ENCODE data around the gene EXOC2.
"Not testable (repeated sequence)": the region's sequence is repeated elsewhere in the genome, so short reads cannot be mapped to it uniquely, and the experiment has no call there.

The EXOC2 gene

DNA sequence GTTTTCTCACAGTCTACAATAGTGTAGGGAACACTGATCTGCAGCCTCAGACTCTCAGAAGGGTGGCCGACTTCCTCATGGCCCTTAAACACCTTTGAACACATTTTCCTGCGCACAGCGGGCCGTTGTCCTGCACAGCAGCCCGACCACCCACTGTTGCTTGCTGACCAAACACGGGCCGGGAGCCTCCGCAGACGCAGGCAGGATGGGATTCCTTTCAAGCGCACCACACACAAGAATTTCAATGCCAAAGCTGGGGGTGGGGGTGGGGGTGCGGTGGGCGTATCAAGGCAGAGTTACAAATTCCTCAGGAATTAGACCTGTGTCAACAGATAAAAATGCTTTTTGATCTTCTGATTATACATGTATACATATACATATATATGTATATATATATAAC, 110.6 kb downstream of the EXOC2 start:
- DNase-seq = no peak

DNA sequence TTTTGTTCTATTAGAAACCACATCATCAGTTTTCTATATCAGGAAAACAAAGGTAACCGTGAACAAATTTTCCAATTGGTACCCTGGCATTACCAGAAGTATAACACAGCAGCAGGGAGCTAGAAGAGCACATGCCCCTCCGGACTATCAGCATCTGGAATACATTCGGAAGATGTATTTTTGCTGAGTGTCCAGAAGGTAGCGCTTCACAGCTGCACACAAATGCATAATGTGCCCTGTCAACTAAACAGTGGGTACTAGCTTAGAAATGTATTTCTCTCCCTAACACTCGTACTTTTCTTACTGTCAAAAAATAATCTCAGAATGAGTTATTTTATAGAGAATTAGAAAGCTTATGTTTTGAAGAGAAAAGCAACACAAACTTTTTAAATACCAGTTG, 113.6 kb downstream of the EXOC2 start:
- DNase-seq = no peak

DNA sequence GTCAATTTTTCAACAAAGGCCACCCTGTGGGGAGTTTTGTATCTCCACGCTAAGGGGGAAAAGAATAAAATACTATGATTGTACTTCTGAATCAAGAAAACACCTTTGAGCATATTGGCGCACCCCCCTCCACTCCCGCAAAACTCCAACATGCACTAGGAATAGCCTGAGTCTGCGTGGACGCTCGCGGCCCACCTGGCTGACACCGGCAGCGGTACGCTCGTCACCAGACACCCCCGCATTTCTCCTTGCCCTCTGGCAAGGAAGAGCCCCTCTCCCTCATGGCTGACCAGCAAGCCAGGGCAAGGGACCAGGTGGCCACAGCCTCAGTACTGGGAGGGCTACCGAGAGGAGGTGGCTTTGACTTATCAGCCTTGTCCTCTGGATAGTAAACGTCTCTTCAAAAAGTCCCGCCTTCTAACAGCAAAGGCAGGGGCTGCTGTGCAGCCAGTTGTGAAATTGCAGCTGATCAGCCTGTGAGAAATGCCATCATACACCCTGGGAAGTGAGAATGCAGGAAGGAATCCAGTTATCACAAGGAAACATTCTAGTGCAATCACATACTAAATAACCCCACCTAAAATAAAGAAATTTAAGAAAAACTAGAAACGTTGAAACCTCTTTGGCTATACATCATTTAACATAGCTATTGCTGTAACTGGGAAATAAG, 120.2 kb downstream of the EXOC2 start:
- DNase-seq = no peak

- DNase-seq = no peak
These were observed 121.0 kb downstream of the EXOC2 start for GRCh38 chr6:571892-572291.

GRCh38 chr6:570825-571224, 122.1 kb downstream of the EXOC2 start:
- no peak for DNase-seq

- DNase-seq = no peak
These were observed 123.9 kb downstream of the EXOC2 start for GRCh38 chr6:568954-569523.

DNA sequence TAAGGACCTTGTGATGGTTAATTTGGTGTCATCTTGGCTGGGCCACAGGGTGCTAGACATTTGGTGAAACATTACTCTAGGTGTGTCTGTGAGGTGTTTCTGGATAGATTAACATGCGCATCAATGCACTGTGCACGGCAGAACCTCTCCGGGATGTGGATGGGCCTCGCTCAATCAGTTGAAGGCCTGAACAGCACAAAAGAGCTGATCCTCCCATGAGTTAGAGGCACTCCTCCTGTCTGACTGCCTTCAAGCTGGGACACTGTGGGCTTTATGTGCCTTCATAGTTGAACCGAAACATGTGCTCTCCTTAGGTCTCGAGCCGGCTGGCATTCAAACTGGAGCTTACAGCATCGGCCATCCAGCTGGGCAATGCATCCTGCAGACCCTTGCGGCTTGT, 124.9 kb downstream of the EXOC2 start:
- DNase-seq = no peak

DNA sequence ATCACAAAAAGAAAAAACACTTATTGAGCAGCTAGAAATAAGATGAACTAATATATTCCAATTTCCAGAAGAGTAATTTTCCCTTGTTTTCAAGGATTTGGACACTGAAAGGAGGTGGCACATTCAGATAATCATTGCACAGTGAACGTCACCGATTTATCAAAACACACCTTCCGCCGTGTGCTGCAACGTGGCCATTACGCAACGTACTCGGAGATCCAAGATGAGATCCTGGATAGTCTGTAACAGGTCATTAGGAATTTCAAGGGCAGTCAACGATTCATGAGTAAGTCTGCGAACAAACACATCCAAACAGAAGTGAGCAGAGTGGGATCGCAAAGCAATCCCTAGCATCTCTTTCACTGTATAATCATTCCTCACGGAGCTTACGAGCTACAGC, 129.1 kb downstream of the EXOC2 start:
- no peak for DNase-seq

DNA sequence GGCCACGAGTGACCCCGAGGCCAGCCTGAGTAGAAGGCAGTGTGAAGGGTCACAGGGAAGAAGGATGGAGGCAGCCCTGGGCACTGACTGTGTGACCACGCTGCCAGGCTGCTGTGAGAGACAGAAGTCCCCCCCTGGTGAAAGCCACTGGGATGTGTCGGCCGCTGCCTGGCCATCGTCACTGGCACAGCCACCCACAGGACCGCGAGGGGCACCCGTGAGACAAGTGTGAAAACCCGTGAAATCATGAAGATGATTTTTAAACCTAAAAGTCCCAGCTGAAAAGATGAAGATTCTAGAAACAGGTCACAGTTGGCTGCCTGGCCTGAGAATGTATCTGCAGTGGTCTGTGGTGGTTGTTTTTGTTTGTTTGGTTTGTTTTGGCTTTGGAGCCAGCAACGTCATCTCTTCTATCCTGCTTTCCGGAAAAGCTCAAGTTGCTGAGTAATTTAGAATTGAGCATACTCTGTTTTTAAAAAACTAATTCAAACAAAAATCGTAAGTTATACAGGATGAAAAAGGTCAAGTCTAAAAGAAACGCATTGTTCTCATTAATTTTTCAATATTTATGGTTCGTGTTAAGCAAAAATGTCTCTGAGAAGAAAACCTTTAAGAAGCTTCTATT, 130.8 kb downstream of the EXOC2 start:
- DNase-seq = no peak

- not testable (repeated sequence) for DNase-seq
These were observed 131.6 kb downstream of the EXOC2 start for GRCh38 chr6:561335-561734.

- DNase-seq = no peak
These were observed 134.0 kb downstream of the EXOC2 start for GRCh38 chr6:558959-559358.

DNA sequence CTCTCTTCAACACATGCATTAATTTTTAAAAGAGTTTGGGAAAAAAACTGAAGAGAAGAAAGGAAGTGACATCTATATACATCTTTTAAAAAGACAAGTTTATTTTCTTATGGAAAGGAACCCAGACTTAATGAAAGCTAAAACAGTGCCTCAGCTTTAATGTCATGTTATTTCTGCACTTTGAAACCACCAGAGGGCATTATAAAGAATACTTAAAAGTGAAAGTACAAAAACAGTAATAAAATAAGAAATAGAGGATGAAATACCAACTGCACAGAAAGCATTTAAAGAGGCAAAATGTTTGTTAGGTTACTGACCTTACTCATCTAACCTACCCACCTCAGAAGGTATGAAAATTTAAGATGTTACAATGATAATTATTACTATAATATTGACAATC, 134.8 kb downstream of the EXOC2 start:
- no peak for DNase-seq

DNA sequence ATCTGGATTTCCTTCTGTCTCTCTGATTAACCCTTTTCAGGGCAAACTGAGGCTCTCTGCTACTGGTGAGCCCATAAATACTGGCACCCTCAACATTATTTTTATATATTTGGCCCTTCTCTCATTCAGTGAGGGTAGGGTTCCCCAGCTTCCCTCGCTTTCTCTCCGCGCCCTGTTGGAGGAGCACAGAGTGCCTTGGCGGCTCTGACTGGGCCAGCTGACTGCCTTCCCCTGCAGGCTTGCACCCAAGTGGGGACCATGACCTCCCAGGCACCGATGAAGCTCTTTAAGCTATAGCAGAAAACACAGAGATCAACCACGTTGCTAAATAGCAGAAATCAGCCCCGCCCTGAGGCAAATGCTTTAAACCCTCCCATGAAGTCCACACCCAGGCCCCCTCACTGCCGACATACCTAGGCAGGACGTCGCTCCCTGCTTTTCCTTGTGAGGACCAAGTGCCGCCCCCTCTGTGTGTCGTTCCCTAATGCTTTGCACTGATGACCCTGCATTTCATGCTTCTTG, 141.0 kb downstream of the EXOC2 start:
- DNase-seq = no peak

DNA sequence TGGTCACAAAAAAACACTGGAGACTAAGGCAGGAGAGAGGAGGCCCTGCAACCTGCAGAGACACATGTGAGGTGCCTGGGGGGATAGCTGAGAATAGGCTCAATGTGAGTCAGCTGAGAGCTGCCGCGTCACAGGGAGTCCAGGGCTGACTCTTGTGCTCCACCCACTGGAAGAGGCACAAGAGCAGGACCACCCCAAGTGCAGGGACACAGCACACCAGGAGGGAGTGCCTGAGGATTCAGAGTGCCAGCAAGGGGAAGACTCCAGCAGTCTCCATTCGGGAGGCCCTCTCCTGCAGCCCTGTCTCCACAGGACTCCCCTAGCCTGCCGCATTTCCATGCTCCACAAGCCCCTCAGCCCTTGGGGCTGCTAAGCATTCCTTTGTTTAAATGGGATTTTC, 141.5 kb downstream of the EXOC2 start:
- DNase-seq = no peak

DNA sequence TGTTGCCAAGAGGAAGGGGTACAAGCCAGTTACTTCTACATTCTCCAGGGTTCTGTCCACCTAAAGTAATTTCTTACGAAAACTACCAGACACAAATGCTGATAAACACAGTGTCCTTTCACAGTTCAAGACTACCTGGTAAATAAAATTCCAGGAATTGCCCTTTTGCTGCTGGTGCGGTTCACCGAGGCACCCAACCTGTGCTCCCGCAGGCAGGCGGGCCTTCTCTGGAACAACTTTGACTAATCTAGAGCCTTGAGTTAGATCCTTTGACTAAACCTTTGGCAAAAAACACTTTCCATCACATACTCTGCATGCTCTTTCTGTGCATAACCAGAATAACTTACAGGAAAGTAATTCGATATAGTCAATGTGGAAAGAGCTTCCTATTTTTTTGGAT, 143.0 kb downstream of the EXOC2 start:
- no peak for DNase-seq

- DNase-seq = no peak
These were observed 144.4 kb downstream of the EXOC2 start for GRCh38 chr6:548517-548916.

DNA sequence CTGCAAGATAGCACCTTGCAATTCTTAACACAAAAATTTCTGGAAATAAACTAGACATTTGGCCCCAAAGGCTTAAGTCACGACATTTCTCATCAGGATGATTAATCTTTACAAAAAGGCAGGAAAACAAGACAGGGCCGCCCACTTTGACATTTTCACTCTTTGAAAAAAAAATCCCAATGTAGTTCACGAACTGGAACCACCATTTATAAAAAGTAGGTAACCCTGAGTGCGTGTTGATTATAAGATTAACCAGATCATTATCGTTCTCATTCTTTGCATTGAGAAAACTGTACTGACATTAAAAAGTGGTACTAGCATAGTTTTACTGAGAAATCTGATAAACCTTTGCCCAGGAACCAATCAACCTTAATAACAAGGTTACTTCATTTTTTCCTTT, 144.8 kb downstream of the EXOC2 start:
- no peak for DNase-seq

- DNase-seq = no peak
These were observed 152.4 kb downstream of the EXOC2 start for GRCh38 chr6:540490-540889.

DNA sequence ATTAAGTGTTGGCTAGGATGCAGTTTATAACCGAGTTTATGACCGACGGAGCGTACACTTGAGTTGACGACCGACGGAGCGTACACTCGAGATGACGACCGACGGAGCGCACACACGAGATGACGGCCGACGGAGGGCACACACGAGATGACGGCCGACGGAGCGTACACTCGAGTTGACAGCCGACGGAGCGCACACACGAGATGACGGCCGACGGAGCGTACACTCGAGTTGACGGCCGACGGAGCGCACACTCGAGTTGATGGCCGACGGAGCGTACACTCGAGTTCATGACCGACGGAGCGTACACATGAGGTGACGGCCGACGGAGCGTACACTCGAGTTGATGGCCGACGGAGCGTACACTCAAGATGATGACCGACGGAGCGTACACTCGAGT, 155.8 kb downstream of the EXOC2 start:
- no peak for DNase-seq

DNA sequence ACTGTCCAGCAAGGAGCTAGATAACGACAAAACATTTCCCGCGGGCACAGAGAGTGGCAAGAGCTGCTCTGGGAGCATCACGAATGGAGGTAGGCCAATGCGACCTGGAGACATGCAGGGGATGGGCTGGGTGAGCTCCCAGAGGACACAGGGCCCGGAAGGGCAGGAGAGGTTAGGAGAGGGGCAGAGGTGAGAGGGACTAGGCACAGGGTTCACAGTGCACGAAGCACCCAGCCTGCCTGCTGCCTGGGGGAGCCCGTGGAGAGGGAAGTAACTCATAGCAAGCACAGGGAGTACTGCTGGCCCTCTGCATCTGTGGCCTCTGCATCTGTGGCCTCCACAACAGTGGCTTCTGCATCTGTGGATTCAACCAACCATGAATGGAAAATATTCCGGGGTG, 162.5 kb downstream of the EXOC2 start:
- DNase-seq = no peak

DNA sequence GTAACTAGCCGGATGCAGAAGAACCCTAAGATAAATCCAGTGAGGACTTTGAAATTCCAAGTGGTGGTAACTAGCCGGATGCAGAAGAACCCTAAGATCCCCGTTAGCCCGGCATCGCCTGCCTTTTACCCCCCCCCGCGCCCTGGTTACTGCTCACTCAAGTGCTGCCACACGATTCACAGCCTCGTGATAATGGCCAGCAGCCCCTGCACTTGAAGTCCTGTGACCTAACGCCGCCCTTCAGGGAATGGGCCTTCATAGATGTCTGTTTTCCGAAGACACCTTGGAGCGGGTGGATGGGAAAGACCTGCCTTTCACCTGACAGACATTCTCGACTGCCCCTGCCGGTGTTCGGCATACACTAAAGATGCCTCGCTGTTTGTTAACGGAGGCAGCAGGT, 163.9 kb downstream of the EXOC2 start:
- no peak for DNase-seq

GRCh38 chr6:527989-528673, 164.8 kb downstream of the EXOC2 start:
- no peak for DNase-seq

GRCh38 chr6:524803-525202, 168.1 kb downstream of the EXOC2 start:
- DNase-seq = no peak

DNA sequence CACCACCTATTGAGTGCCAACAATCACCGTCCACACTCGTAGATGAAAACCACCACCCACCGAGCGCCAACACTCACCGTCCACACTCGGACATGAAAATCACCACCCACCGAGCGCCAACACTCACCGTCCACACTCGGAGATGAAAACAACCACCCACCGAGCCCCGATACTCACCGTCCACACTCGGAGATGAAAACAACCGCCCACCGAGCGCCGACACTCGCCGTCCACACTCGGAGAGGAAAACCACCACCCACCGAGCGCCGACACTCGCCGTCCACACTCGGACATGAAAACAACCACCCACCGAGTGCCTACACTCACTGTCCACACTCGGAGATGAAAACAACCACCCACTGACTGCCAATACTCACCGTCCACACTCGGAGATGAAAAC, 172.1 kb downstream of the EXOC2 start:
- no peak for DNase-seq

Data from inflammatory macrophage treated with lipopolysaccharide for 1 hour (primary cell).